PFSK-1 (cell line): ENCODE measurements around the gene RBBP4.

Experiments used
- FOXP2 ChIP-seq: optimal IDR thresholded peaks from 2 replicates; pipeline ENCODE3; 2011; ENCODE audit warnings: borderline replicate concordance, control low read depth, inconsistent platforms; ENCODE audit not compliant: insufficient read depth; ENCODE audit errors: extremely low read length, extremely low read depth
- POLR2AphosphoS5 ChIP-seq: IDR thresholded peaks from 2 replicates; pipeline ENCODE4 v1.6.1; 2012; ENCODE audit warnings: low read depth, mild to moderate bottlenecking, control low read depth, low read length, moderate library complexity
- REST ChIP-seq, 2 experiments: IDR thresholded peaks; 2 replicates each; pipeline versions ENCODE4 v1.6.1 to v1.8.0; 2011 to 2012; ENCODE audit warnings: low read depth in 2 of 2, low read length in 2 of 2, control low read depth in 1 of 2, inconsistent platforms in 1 of 2, mild to moderate bottlenecking in 1 of 2, moderate library complexity in 1 of 2; ENCODE audit not compliant: insufficient read depth in 1 of 2
- SIN3A ChIP-seq: IDR thresholded peaks from 2 replicates; pipeline ENCODE4 v1.6.1; 2012; ENCODE audit warnings: mild to moderate bottlenecking, low read length, moderate library complexity, borderline replicate concordance; ENCODE audit not compliant: insufficient read depth
- TAF1 ChIP-seq: IDR thresholded peaks from 2 replicates; pipeline ENCODE4 v1.6.1; 2012; ENCODE audit warnings: low read length, control low read depth, borderline replicate concordance; ENCODE audit not compliant: insufficient read depth

RBBP4 gene

GRCh38 chr1:32701951-32702598 is 51.1 kb downstream of the RBBP4 start:
- TF ChIP-seq FOXP2 (no peak), TAF1 (no peak), REST (IDR thresholded peaks at IDR 0.05; ENCODE audit: insufficient read depth in 1 of 2, low read depth in 2 of 2, low read length in 2 of 2) (no peak), POLR2AphosphoS5 (no peak), SIN3A (no peak)

- no peak for TF ChIP-seq REST (IDR thresholded peaks at IDR 0.05; ENCODE audit: insufficient read depth in 1 of 2, low read depth in 2 of 2, low read length in 2 of 2)
- no peak for TF ChIP-seq TAF1
- no peak for TF ChIP-seq FOXP2
- TF ChIP-seq POLR2AphosphoS5, result no peak
- no peak for TF ChIP-seq SIN3A
Observed at GRCh38 chr1:32702599-32703478, 51.8 kb downstream of the RBBP4 start, which contains the start of gene SYNC. Gene SYNC, minus strand, starts transcription at chr1:32702770. Its CDS starts 110 bp downstream, at chr1:32702660.

- TF ChIP-seq SIN3A (no peak), TAF1 (no peak), FOXP2 (no peak), POLR2AphosphoS5 (no peak), REST (IDR thresholded peaks at IDR 0.05; ENCODE audit: insufficient read depth in 1 of 2, low read depth in 2 of 2, low read length in 2 of 2) (no peak)
Observed at GRCh38 chr1:32703479-32704291, 52.7 kb downstream of the RBBP4 start.

- TF ChIP-seq SIN3A (no peak), POLR2AphosphoS5 (no peak), TAF1 (no peak), FOXP2 (no peak)
Observed at GRCh38 chr1:32705516-32705915, 54.5 kb downstream of the RBBP4 start.

- TF ChIP-seq SIN3A, result no peak
- no peak for TF ChIP-seq REST (IDR thresholded peaks at IDR 0.05; ENCODE audit: insufficient read depth in 1 of 2, low read depth in 2 of 2, low read length in 2 of 2)
- TF ChIP-seq TAF1, result no peak
- no peak for TF ChIP-seq FOXP2
- no peak for TF ChIP-seq POLR2AphosphoS5
Observed at GRCh38 chr1:32706491-32706890, 55.5 kb downstream of the RBBP4 start.
